Activated T-helper 1 cell treated with anti-CD3 and anti-CD28 coated beads, Interleukin-12 subunit alpha, Interleukin-12 subunit beta, Interleukin-2, Interleukin-4 antibody, amounts not matched to agents 30 ng/mL and 10 ng/mL and 1 ng/mL, durations not matched to agents 14 hours and 24 hours and 36 hours (primary cell): ENCODE results near the gene UAP1L1. TPM values are rescaled to one million over a fixed set of nuclear protein-coding genes. Genes with fewer than 3 reads are reported as not detected.

Experiments
- DNase-seq: peaks from one replicate; pipeline ENCODE4 v3.0.0; 2021; ENCODE audit warnings: low spot score
- H3K27ac Mint-ChIP-seq: one replicate; pipeline ENCODE4 v1.8.0; 2021; ENCODE audit warnings: mild to moderate bottlenecking, mixed read lengths
- H3K27me3 Mint-ChIP-seq: one replicate; pipeline ENCODE4 v1.8.0; 2022; ENCODE audit warnings: mild to moderate bottlenecking, moderate library complexity, mixed read lengths; ENCODE audit not compliant: insufficient read depth
- H3K36me3 Mint-ChIP-seq: one replicate; pipeline ENCODE4 v1.8.0; 2021; ENCODE audit warnings: low read depth, mixed read lengths
- H3K4me1 Mint-ChIP-seq: one replicate; pipeline ENCODE4 v1.8.0; 2021; ENCODE audit warnings: low read depth, mixed read lengths
- H3K4me3 Mint-ChIP-seq: one replicate; pipeline ENCODE4 v1.8.0; 2021; ENCODE audit warnings: mild to moderate bottlenecking, moderate library complexity, mixed read lengths
- H3K9me3 Mint-ChIP-seq: one replicate; pipeline ENCODE4 v1.8.0; 2021; ENCODE audit warnings: mixed read lengths
- intact Hi-C: fragments of 100-400 bp; cut with micrococcal nuclease; formaldehyde crosslinking; loops from one replicate; pipeline ENCODE4 v1.15.1; 2024
- total RNA-seq: library from RNA; stranded (reverse); gene quantifications from 2 replicates; pipeline ENCODE4 v1.2.3, GENCODE V29; 2022

UAP1L1 gene
- total RNA-seq, 1 donor from 2014 or later: 14.9 TPM

DNA sequence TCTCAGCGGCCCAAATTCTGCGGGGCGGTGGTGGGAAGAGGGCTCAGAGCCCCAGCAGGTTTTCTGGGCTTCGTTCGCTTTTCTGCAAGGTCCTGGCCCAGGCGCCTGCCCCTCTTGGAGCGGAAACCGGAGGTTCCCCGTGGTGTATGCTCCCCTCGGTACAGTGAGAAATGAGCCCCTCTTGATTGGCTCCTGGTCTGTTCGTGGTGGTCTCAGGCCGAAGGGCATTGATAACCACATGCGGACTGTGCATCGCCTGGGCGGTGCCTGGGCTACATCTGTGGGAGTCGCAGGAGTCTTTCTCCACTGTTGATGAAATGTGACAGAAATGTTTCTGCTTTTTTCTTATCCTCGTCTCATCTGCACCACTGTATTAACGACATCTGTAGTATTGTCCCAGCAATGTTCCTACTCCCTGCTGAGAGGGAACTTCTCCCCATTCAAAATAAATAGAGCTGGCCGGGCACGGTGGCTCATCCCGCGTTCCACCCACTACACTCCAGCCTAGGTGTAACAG lies 10.2 kb downstream of the UAP1L1 start:
- Mint-ChIP-seq H3K9me3 (no peaks in the 10 kb centered on the region), H3K27me3 (no peaks in the 10 kb centered on the region), H3K4me1 (peaks cover 33% of the 10 kb centered on the region), H3K27ac (peak overlapping the region; percentile 85), H3K36me3 (peaks cover 19% of the 10 kb centered on the region), H3K4me3 (peak overlapping the region; percentile 88)
- no peak for DNase-seq
- intact Hi-C loops: loop anchor here (1.0 to 5.0 kb wide), 10 partner anchors 8 to 725 kb away; partner anchors contain the start of genes DNLZ, DPP7, SEC16A and TMEM141

DNA sequence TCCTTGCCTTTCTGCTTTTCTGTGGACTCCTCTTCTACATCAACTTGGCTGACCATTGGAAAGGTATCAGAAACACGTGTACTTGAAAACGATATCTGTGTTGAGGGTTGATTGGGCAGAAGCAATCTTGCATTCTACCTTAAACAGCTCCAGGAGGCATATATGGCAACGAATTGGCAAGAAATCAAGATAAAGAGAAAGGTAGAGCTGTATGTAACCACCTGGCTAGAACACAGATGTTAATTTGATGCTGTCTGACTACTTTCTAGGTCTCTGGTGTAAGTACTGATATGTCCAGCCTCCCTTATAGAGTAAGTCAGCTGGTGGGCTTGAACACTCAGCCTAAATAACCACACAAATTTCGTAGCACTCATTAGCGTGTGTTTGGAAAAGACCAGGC lies 10.8 kb downstream of the UAP1L1 start:
- H3K9me3 Mint-ChIP-seq: no peaks in the 10 kb centered on the region
- H3K36me3 Mint-ChIP-seq: peaks cover 22% of the 10 kb centered on the region
- H3K4me1 Mint-ChIP-seq: peaks cover 37% of the 10 kb centered on the region
- no peak for DNase-seq
- H3K4me3 Mint-ChIP-seq: peak overlapping the region; percentile 88
- intact Hi-C loops: loop anchor here (5.0 kb wide), 2 partner anchors 186 to 201 kb away; partner anchors contain the start of gene TRAF2
- peak overlapping the region; percentile 85 for H3K27ac Mint-ChIP-seq
- no peaks in the 10 kb centered on the region for H3K27me3 Mint-ChIP-seq

- H3K4me3 Mint-ChIP-seq: no peak overlapping the region
- H3K27ac Mint-ChIP-seq: no peak overlapping the region
- intact Hi-C loops: loop anchor here (5.0 kb wide), 2 partner anchors 187 to 202 kb away; partner anchors contain the start of gene TRAF2
- DNase-seq: no peak
- no peaks in the 10 kb centered on the region for H3K9me3 Mint-ChIP-seq
- H3K4me1 Mint-ChIP-seq: peaks cover 33% of the 10 kb centered on the region
- no peaks in the 10 kb centered on the region for H3K27me3 Mint-ChIP-seq
- peaks cover 24% of the 10 kb centered on the region for H3K36me3 Mint-ChIP-seq
These were observed 12.1 kb downstream of the UAP1L1 start for GRCh38 chr9:137089232-137089947.

DNA sequence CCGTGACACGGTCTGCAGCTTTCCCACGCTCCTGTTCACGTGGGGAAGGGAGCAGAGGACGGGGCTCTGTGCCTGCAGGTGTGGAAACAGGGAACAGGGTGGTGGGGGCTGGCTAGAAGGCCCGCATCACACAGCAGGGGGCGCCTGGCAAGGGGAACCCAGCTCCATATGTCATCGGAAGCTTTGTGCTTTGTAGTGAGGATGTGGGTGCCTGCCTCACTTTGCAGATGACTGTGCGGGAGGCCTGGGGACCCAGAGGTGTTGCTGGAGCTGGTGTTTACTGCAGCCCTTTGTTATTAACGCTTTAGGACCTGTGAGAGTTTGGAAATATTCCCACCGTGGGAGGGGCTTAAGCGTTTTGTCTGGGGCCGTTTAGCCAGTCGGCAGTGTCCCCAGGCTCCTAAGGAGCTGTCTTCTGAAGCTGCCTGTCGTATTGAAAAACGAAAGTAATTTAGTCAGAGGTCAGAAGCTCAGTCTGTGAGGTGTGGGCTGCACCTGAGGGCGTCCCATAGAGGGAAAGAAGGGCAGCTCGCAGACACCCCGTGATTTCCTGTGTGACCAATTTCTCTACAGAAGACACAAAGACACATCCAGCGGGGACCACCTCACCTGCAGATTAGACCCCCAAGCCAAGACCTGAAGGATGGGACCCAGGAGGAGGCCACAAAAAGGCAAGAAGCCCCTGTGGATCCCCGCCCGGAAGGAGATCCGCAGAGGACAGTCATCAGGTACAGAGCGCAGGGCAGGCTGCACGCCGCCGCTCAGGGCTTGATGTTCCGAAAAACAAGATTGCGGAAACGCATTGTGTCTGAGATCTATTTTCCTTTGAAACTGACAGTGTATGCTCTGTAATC lies 18.6 kb downstream of the UAP1L1 start:
- peaks cover 30% of the 10 kb centered on the region for H3K36me3 Mint-ChIP-seq

GRCh38 chr9:137096785-137097546 lies 19.6 kb downstream of the UAP1L1 start:
- Mint-ChIP-seq H3K36me3 (peaks cover 26% of the 10 kb centered on the region), H3K27ac (peak overlapping the region; percentile 93), H3K4me3 (no peak overlapping the region), H3K27me3 (no peaks in the 10 kb centered on the region), H3K9me3 (no peaks in the 10 kb centered on the region), H3K4me1 (peaks cover 23% of the 10 kb centered on the region)
- DNase-seq: no peak
- intact Hi-C loops: no loop called here

More for the DNA sequence above, 18.6 kb downstream of the UAP1L1 start:
- Mint-ChIP-seq H3K27me3 (no peaks in the 10 kb centered on the region), H3K4me1 (peaks cover 23% of the 10 kb centered on the region), H3K4me3 (peak overlapping the region; percentile 72), H3K27ac (peak overlapping the region; percentile 93), H3K9me3 (no peaks in the 10 kb centered on the region)
- peak; percentile 83 for DNase-seq
- intact Hi-C loops: loop anchor here (1.0 kb wide), 3 partner anchors 9 to 22 kb away; partner anchors contain the start of gene DPP7

DNA sequence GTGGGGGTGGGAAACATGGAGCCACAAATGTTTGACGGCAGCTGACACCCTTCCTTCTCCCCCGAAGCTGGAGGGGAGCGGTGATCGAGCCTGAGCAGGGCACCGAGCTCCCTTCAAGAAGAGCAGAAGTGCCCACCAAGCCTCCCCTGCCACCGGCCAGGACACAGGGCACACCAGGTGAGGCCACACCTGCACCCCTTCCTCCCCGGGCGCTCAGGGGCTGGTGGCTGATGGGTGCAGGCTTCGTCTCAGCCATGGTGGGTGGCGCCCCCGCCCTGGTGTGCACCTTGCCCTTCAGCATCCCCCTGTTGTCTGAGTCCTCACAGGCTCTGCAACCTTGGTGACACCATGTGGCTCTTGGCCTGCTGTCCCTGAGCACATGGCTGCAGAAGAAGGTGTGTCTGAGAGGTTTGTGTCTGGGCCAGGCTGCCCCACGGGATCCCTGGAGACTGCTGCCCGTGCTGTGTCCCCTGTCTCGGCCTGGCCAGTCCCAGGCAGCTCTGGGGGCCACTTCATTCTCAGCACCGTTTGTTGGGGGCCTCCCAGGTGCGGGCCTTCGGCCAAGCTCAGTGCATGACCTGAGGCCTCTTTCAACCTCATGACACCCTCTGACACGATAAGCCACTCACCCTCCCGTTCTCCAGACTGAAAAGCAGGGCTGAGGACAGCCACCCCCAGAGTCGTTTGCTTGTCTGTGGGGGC lies 20.6 kb downstream of the UAP1L1 start:
- intact Hi-C loops: no loop called here
- peaks cover 21% of the 10 kb centered on the region for H3K4me1 Mint-ChIP-seq
- no peaks in the 10 kb centered on the region for H3K27me3 Mint-ChIP-seq
- no peak for DNase-seq
- H3K27ac Mint-ChIP-seq: no peak overlapping the region
- no peak overlapping the region for H3K4me3 Mint-ChIP-seq
- peaks cover 20% of the 10 kb centered on the region for H3K36me3 Mint-ChIP-seq
- no peaks in the 10 kb centered on the region for H3K9me3 Mint-ChIP-seq

DNA sequence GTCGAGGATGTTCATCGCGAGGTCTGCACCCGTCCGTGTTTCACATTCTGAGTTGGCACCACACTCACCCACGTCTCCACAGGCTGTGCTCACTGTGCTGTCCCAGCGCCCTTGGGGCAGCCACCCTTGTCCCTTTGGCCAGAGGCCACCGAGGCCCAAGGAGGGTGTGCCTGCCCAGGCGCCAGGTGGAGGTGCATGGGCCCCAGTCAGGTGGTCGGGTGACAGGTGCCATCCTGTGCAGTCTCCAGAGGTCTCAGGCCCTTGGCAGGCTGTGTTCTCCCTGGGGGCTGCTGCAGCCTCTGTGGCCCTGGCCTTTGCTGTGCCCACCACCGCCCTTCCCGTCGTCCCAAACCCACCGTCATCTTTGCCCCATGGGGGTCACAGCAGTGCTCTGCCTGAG lies 21.9 kb downstream of the UAP1L1 start:
- Mint-ChIP-seq H3K9me3 (no peaks in the 10 kb centered on the region), H3K4me1 (peaks cover 18% of the 10 kb centered on the region), H3K27ac (peak overlapping the region; percentile 23), H3K27me3 (no peaks in the 10 kb centered on the region), H3K4me3 (no peak overlapping the region), H3K36me3 (peaks cover 18% of the 10 kb centered on the region)
- no peak for DNase-seq
- intact Hi-C loops: no loop called here

GRCh38 chr9:137103206-137103999 lies 26.1 kb downstream of the UAP1L1 start:
- Mint-ChIP-seq H3K9me3 (no peaks in the 10 kb centered on the region), H3K4me1 (no peaks in the 10 kb centered on the region), H3K27me3 (no peaks in the 10 kb centered on the region), H3K4me3 (no peak overlapping the region), H3K36me3 (peaks cover 19% of the 10 kb centered on the region), H3K27ac (no peak overlapping the region)
- intact Hi-C loops: no loop called here
- DNase-seq: no peak

DNA sequence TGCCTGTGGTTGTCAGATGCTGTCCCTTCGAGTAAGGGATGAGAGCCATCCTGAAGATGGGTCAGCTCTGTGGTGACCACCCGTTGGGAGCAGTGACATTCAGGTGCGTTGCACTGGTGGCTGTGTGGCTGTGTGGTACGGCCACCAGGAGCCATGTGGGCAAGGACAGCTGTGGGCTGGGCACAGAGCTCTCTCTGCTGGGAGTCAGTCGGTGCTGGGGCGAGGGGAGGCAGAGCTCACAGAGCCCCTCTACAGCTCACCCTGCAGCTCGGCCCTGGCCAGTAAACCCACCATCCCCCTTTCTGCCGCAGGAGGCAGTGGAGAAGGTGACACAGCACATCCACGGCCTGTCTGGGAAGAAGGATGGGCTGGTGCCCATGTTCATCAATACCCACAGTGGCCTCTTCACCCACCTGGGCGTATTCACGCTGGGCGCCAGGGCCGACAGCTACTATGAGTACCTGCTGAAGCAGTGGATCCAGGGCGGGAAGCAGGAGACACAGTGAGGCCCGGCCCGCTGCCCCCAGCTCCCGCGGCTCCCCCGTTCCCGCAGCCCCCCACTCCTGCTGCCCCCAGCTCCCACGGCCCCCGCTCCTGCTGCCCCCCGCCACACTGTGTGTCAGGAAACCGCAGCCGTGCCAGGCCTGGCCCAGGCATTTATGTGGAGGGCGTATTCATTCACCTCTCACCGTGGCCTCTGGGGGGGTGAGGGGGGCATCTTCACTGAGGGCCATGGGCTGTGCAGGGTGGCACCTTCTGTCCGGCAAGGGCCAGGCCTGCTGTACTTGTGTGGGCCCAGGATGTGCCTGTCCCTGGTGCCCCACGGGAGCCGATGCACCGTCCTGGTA lies 28.7 kb downstream of the UAP1L1 start:
- H3K27me3 Mint-ChIP-seq: no peaks in the 10 kb centered on the region
- peaks cover 16% of the 10 kb centered on the region for H3K36me3 Mint-ChIP-seq
- no peak overlapping the region for H3K27ac Mint-ChIP-seq
- intact Hi-C loops: no loop called here
- no peak overlapping the region for H3K4me3 Mint-ChIP-seq
- H3K9me3 Mint-ChIP-seq: no peaks in the 10 kb centered on the region
- DNase-seq: no peak
- H3K4me1 Mint-ChIP-seq: no peaks in the 10 kb centered on the region

DNA sequence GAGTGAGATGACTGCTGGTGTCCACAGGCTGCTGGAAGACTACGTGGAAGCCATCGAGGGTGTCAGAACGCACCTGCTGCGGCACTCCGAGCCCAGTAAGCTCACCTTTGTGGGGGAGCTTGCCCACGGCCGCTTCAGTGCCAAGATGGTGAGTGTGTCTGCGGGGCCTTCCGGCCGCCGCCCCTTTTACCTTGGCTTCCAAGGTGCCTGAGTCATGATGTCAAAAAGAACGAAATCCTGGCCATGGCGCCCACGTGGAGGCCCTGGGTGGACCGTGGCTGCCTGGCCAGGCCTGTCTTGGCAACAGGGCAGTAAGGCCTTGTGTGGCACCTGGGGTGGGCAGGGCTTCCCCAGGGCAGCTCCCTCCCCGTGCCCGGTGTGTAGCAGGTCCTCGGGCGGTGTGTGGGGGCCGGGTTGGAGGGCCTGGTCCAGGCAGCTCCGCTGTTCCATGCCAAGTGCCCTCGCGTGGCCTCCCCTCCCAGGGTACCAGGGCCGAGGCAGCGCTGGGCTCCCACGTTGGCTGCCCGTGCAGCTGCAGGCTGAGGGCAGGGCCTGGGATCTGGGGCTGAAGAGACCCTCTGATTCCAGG lies 29.4 kb downstream of the UAP1L1 start:
- H3K27ac Mint-ChIP-seq: no peak overlapping the region

More for the DNA sequence above, 29.4 kb downstream of the UAP1L1 start:
- no peak for DNase-seq
- intact Hi-C loops: no loop called here
- H3K36me3 Mint-ChIP-seq: peaks cover 16% of the 10 kb centered on the region
- no peaks in the 10 kb centered on the region for H3K4me1 Mint-ChIP-seq
- no peak overlapping the region for H3K4me3 Mint-ChIP-seq
- no peaks in the 10 kb centered on the region for H3K9me3 Mint-ChIP-seq
- no peaks in the 10 kb centered on the region for H3K27me3 Mint-ChIP-seq
